ENCODE measurements around the gene AGO3.

Gene AGO3

DNA sequence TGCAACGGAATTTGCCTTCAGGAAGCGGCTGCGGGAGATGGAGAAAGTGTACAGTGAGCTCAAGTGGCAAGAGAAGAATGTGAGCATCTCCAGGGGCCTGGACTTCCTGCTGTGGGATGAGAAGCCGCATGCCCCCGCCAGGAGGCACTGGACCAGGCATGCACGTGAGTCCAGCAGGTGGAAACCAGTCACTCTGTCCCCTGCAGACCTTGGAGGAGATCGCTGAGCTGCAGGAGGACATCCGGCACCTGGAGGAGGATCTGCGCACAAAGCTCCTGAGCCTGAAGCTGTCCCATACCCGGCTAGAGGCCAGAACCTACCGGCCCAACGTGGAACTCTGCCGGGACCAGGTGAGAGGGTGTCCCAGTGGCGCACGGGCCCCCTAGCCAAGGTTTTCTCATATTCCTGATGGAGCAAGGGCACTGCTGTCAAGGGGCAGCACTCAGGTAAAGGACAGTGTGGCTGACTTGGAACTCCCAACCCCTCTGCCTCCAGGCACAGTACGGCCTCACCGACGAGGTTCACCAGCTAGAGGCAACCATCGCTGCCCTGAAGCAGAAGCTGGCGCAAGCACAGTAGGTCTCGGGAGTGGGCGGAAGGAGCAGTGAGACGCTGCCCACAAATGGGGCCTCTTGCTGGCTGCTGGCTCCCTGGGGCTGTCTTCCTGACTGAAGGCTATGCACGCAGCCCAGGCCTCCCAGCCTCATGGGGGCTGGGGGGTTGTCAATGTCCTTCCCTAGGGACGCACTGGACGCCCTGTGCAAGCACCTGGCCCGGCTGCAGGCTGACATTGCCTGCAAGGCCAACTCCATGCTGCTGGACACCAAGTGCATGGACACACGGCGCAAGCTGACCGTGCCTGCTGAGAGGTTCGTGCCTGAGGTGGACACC, 156.6 kb downstream of the AGO3 start:
- TF ChIP-seq, protein P1, sequence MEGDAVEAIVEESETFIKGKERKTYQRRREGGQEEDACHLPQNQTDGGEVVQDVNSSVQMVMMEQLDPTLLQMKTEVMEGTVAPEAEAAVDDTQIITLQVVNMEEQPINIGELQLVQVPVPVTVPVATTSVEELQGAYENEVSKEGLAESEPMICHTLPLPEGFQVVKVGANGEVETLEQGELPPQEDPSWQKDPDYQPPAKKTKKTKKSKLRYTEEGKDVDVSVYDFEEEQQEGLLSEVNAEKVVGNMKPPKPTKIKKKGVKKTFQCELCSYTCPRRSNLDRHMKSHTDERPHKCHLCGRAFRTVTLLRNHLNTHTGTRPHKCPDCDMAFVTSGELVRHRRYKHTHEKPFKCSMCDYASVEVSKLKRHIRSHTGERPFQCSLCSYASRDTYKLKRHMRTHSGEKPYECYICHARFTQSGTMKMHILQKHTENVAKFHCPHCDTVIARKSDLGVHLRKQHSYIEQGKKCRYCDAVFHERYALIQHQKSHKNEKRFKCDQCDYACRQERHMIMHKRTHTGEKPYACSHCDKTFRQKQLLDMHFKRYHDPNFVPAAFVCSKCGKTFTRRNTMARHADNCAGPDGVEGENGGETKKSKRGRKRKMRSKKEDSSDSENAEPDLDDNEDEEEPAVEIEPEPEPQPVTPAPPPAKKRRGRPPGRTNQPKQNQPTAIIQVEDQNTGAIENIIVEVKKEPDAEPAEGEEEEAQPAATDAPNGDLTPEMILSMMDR (IDR thresholded peaks at IDR 0.05; ENCODE audit: control insufficient read depth, extremely low read depth, insufficient read depth), result no peak
- DNase-seq (ENCODE audit: low read depth), result no peak
- no peak overlapping the region; the same call in 1 of the 2 replicates for H3K4me3 ChIP-seq (ENCODE audit: low read depth, low read length)

DNA sequence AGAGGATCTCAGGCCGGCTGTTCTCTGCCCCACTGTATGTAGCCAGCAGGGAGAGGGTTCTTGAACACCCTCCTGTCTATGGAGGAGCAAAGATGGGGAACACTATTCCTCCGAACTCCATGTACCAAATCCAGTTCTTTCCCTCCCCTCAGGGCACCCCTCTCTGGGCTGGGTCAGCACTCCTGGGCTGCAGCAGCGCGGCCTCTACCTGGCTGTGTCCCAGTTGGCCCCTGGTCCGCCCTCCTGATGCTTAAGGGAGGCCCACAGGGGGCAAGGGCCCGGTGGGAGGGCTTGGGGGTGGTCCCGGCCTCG, 157.3 kb downstream of the AGO3 start:
- TF ChIP-seq, protein P1 (IDR thresholded peaks at IDR 0.05; ENCODE audit: control insufficient read depth, extremely low read depth, insufficient read depth), result no peak
- peak overlapping the region; percentile 99 for H3K4me3 ChIP-seq (ENCODE audit: low read depth, low read length)
- no peak for DNase-seq (ENCODE audit: low read depth)

- DNase-seq (ENCODE audit: low read depth), result peak; percentile 70
- peak within 1 kb of the TSS; percentile 99 for H3K4me3 ChIP-seq (ENCODE audit: low read depth, low read length)
- TF ChIP-seq, protein P1 (IDR thresholded peaks at IDR 0.05; ENCODE audit: control insufficient read depth, extremely low read depth, insufficient read depth), result peak; percentile 95
Observed at GRCh38 chr1:36088577-36089392, 157.9 kb downstream of the AGO3 start, which contains the start of gene ADPRS. Gene ADPRS (plus strand): TSS chr1:36088892. CDS start chr1:36088905, 13 bp downstream.

GRCh38 chr1:36089393-36090121, 158.7 kb downstream of the AGO3 start:
- peak overlapping the region; percentile 99 for H3K4me3 ChIP-seq (ENCODE audit: low read depth, low read length)
- TF ChIP-seq, protein P1 (IDR thresholded peaks at IDR 0.05; ENCODE audit: control insufficient read depth, extremely low read depth, insufficient read depth), result no peak
- DNase-seq (ENCODE audit: low read depth), result no peak

GRCh38 chr1:36091141-36091540, 160.2 kb downstream of the AGO3 start:
- DNase-seq (ENCODE audit: low read depth), result no peak
- TF ChIP-seq, protein P1 (IDR thresholded peaks at IDR 0.05; ENCODE audit: control insufficient read depth, extremely low read depth, insufficient read depth), result no peak
- no peak overlapping the region for H3K4me3 ChIP-seq (ENCODE audit: low read depth, low read length)

DNA sequence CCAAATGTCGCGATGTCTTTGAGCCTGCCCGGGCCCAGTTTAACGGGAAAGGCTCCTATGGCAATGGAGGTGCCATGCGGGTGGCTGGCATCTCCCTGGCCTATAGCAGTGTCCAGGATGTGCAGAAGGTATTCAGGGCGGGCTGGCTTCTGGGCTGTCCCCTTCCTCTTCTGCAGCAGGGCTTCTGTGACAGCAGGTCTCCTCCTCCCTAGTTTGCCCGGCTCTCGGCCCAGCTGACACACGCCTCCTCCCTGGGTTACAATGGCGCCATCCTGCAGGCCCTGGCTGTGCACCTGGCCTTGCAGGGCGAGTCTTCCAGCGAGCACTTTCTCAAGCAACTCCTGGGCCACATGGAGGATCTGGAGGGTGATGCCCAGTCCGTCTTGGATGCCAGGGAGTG, 160.8 kb downstream of the AGO3 start:
- no peak overlapping the region for H3K4me3 ChIP-seq (ENCODE audit: low read depth, low read length)
- TF ChIP-seq, protein P1 (IDR thresholded peaks at IDR 0.05; ENCODE audit: control insufficient read depth, extremely low read depth, insufficient read depth), result no peak
- no peak for DNase-seq (ENCODE audit: low read depth)

All from LNCaP clone FGC (cell line).